Head of caudate nucleus (tissue), 42 donors: ENCODE results near the gene SNX33.
A peak's percentile ranks its signal among the peaks of the same experiment; 100 is the strongest.

Source experiments
- DNase-seq, 42 donors: peaks; one replicate each; pipeline versions ENCODE4 v3.0.0 to v3.0.0-alpha.2; 2020 to 2021; ENCODE audit warnings: mixed read lengths in 7 of 42
- intact Hi-C: fragments of 100-400 bp; cut with DNase I; formaldehyde crosslinking; loops from one replicate; pipeline ENCODE4 v1.15.0; 2022

SNX33 gene

DNA sequence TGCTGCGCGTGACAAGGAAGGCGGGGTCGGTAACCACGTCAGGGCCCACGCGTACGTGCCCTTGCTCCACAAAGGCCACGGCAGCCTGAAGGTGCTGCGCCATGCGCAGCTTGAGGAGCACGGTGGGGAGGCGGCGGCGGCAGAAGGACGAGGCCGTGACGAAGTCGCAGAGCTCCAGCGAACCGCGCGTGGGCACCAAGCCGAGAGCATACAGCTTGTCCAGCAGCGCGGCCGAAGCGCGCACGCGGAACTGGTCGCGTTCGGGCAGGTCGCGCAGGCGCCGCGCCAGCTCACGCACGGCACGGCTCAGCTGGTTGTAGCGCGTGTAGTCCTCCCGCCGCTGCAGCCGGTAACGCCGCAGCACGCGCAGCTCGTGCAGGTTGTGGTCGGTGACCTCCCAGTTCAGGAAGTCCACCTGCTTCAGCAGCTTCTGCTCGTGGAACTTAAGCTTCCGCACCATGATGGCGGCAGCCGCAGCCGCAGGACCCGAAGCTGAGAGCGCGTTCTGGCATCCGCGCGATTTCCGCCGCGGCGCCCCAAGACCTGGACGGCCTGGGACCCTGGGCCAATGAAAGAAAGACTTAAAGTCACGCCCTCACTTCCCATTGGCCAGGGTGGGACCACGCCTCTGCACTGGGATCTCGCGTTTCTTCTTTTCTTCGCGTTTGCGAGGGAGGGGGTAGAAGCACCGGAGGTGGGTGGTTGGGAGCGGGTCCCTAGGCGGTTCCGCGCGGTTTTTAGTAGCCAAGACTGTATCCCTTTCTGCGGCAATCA lies 7.8 kb upstream of the SNX33 start, which contains the start of gene IMP3:
IMP3 (minus strand) TSS at position 516 of the 774 bp plus-strand sequence; CDS start at position 460, 56 bp downstream.
- intact Hi-C loops, result loop anchor here (10.0 kb wide), 2 partner anchors 185 to 275 kb away; partner anchors contain the start of genes MAN2C1 and SIN3A
- peak; percentile 93 to 99 (median 97) for DNase-seq

DNA sequence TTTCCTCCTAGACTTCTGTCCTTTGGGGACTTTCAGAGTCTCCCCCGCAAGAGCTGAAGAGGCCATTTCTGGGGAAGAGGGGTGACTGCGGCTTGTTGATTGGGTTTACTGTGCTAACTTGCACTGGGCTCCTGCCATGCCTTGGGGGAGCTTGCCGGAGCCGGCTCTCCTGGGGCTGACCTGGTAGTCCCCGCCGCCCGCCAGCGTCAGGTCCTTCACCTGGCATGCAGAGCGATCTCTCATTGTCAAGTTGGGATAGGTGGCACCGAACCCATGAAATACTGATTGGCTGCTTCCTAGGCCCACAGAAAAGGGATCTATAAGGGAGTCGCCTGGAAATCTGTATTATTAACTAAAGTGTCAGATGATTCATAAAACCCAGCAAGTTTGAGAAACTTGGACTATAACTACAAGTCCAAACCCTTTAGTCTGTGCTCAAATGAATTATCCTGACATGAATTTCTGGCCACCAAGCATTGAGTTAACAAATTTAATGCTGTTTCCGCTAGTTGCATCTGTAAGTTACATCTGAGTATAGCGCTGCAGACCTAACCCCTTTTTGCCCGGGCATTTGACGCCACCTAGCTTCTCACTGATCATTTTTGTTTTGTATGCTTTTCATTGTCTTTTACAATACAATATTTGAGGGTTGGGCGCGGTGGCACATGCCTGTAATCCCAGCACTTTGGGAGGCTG lies 7.1 kb upstream of the SNX33 start:
- intact Hi-C loops, result loop anchor here (10.0 kb wide), 2 partner anchors 186 to 276 kb away; partner anchors contain the start of genes MAN2C1 and SIN3A
- peak in 22 of 42 donors; percentile 21 to 66 (median 41) for DNase-seq

DNA sequence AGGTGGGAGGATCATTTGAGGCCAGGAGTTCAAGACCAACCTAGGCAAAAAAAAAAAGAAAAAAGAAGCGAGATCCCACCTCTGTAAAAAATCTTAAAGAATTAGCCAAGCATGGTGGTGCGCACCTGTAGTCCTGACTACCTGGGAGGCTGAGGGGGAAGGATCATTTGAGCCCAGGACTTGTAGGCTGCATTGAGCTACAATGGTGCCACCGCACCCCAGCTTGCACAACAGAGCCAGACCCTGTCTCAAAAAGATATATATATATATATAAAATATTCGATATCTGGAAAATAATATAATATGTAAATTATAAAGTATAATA lies 6.6 kb upstream of the SNX33 start:
- intact Hi-C loops, result loop anchor here (10.0 kb wide), 2 partner anchors 186 to 276 kb away; partner anchors contain the start of genes MAN2C1 and SIN3A
- no peak for DNase-seq

DNA sequence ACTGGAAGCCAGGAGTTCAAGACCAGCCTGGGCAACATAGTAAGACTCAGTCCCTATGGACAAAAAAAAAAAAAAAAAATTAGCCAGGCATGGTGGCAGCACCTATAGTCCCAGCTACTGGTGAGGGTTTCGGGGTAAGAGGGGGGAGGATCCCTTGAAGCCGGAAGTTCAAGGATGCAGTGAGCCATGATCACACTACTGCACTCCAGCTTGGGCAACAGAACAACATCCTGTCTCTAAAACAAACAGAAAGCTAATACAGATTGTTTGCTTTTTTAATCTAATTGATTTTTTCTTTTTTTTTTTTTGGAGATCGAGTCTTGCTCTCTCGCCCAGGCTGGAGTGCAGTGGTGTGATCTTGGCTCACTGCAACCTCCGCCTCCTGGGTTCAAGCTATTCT lies 6.1 kb upstream of the SNX33 start:
- intact Hi-C loops, result loop anchor here (10.0 kb wide), 2 partner anchors 187 to 277 kb away; partner anchors contain the start of genes MAN2C1 and SIN3A
- no peak for DNase-seq

DNA sequence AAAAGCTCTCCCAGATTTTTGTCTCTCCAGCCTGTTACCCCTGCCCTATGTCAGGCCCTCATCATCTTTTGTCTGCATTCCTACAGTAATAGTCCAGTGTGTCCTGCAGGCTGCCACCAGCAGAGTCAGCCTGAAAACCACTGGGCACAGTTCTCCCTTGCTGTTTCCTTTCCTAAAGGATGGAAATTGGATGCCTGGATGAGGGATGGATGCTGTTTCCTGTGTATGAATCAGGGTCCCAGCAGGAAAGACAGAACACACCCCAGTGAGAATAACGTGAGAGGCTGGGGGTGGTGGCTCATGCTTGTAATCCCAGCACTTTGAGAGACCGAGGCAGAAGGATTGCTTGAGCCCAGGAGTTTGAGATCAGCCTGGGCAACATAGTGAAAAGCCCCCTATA lies 3.3 kb upstream of the SNX33 start:
- DNase-seq, result no peak
- intact Hi-C loops, result loop anchor here (10.0 kb wide), 2 partner anchors 190 to 280 kb away; partner anchors contain the start of genes MAN2C1 and SIN3A

DNA sequence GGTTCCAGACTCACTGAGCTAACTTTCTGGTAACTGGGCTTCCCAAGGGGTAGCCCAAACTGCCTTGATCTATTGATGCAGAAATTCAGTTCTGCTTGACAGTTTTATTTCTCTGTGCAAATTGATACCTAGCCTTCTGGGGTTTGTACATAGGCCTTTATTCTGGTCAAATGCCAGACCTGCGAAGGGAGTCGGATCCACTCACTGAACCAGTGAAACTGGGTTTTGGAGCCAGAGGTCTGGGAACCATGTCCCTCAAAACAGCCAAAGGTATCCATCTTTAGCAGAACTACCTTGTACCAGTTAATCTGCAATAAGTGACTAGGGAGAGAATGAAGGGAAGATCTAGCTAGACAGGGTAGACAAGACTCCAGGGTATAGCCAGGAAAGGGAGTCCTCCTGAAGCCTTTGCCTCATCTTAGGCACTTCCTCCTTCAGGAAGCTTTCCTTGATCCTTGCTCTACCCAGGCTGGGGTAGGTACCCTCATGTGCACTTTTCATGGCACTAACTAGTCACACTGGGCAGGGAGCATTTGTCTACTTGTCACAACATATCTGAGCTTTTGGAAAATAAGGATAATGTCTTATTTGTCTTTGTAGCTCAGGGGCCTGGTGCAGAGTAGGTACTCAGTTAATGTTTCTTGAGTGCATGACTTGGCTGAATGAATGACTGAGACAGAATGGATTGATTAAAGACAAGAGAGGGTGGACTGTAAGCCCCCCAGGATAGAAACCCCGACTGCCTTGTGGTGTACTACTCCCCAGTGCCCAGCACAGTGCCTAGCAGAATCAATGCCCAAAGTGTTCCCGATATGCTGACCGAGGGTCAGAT lies 1.4 kb upstream of the SNX33 start:
- DNase-seq, result no peak

DNA sequence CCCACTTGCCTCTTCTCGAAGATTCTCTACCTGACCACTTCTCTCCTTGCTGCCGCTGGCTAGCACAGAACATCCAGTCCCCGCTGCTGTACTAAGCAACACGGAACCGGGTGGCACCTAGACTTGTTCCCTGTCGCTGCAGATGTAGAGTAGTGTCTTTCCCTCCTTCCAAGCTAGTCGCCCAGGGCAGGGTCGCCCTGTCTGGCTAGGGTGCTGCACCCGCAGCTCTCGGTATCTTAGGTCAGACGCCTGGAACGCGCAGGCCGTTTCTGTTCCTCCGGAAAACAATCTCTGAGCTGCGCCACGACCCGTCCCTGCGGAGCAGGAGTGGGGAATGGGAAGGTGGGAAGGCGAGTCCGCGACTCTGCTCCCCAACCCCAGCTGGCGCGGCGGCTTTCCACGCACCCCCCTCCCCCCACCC lies 758 bp upstream of the SNX33 start:
- intact Hi-C loops, result loop anchor here (10.0 kb wide), 2 partner anchors 192 to 282 kb away; partner anchors contain the start of genes MAN2C1 and SIN3A
- peak in 6 of 42 donors; percentile 12 to 39 (median 25) for DNase-seq

More for the DNA sequence above, 1.4 kb upstream of the SNX33 start:
- intact Hi-C loops, result loop anchor here (10.0 kb wide), 2 partner anchors 192 to 282 kb away; partner anchors contain the start of genes MAN2C1 and SIN3A

DNA sequence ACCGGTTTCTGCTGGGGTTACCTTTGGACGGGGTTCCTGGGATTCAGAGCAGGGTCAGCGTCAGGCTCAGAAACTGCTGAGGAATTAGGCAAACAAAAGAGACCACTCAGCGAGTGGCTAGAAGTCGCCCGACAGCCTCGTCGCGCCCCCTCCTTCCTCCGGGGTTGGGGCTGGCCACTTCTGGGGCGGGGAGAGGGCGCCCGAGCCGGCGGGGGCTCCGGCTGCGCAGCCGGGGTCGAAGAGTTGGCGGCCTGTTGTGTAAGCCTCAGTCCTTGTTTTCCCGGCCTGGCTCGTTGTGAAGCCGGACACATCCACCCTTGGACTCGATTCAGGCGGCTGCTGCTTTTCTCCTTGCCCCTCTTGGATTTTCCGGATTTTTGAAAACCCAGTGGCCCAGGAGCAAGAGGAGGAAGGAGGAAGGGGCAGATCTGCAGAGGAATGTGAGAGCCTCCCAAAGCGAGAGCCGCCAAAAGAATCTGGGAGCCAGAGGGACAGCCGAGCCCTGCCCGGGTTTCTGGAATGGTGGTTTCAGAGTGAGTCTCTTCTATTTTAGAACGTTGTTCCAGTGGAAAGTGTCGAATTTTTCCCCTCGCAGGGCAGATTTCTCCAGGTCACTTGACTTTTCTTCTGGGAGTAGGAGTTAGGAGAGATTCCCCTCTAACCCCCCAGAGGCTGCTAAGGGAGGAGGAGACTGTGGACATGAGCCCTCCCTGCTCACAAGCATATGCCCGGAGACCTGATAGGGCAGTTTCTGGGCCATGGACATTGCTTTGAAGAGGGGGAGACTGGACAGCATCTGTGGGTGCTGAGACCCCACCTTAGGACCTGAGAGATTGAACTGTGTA lies 666 bp downstream of the SNX33 start:
- intact Hi-C loops, result loop anchor here (10.0 kb wide), 2 partner anchors 194 to 284 kb away; partner anchors contain the start of genes MAN2C1 and SIN3A
- DNase-seq, result peak in 32 of 42 donors; percentile 20 to 75 (median 46)

DNA sequence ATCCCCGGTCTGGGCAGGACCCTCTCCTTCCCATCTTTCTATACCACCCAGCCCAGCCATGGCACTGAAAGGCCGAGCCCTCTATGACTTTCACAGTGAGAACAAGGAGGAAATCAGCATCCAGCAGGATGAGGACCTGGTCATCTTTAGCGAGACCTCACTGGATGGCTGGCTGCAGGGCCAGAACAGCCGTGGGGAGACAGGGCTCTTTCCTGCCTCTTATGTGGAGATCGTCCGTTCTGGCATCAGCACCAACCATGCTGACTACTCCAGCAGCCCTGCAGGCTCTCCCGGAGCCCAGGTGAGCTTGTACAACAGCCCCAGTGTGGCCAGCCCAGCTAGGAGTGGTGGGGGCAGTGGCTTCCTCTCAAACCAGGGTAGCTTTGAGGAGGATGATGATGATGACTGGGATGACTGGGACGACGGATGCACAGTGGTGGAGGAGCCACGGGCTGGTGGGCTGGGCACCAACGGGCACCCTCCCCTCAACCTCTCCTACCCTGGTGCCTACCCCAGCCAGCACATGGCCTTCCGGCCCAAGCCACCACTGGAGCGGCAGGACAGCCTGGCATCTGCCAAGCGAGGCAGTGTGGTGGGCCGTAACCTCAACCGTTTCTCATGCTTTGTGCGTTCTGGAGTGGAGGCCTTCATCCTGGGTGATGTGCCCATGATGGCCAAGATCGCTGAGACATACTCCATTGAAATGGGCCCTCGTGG lies 1.5 kb downstream of the SNX33 start:
- intact Hi-C loops, result loop anchor here (10.0 kb wide), 2 partner anchors 194 to 284 kb away; partner anchors contain the start of genes MAN2C1 and SIN3A
- DNase-seq, result no peak

DNA sequence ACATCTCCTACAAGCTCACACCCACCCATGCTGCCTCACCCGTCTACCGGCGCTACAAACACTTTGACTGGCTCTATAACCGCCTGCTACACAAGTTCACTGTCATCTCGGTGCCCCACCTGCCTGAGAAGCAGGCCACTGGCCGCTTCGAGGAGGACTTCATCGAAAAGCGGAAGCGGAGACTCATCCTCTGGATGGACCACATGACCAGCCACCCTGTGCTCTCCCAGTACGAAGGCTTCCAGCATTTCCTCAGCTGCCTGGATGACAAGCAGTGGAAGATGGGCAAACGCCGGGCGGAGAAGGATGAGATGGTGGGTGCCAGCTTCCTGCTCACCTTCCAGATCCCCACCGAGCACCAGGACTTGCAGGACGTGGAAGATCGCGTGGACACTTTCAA lies 2.1 kb downstream of the SNX33 start:
- intact Hi-C loops, result loop anchor here (10.0 kb wide), 2 partner anchors 195 to 285 kb away; partner anchors contain the start of genes MAN2C1 and SIN3A
- no peak for DNase-seq

DNA sequence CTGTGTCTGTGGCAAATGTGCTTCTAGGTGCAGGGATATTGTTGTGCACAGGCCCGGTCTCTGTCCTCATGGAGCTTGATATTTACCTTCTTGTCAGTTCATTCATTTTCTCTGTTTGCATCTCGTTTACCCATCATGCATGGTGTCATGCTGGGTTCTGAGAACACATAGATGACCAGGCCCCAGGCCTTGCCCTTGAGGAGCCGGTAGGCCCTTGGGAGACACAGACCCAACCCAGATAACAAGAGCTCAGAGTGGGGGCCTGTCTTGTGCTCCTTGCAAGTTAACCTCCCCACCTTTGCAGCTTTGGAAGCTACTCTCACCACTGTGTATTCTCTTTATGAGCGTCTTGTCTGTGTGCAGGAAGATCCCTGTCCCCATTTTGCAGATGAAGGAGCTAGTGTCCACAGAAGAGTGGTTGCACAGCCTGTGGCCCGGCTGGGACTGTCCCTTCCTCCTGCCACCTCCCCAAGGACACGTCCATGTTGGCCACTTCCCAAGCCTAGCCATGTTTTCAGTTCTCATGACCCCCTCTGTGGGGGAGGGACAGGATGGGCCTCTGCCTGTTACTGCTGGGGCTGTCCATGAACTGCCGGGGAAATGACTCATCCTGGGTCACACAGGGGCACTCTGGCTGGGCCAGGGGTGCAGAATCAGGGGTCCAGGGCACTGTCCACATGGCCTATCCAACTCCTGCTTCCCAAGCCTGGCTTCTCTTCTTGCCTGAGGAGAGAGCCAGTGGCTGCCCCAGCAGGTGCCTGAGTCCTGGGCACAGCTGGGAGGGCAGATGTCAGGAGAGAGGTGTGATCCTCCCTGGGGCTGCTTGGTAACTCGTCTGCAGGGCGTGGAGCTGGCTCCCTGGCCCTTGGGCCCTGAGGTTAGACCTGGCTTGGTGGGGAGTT lies 3.4 kb downstream of the SNX33 start:
- intact Hi-C loops, result no loop called here
- DNase-seq, result no peak

DNA sequence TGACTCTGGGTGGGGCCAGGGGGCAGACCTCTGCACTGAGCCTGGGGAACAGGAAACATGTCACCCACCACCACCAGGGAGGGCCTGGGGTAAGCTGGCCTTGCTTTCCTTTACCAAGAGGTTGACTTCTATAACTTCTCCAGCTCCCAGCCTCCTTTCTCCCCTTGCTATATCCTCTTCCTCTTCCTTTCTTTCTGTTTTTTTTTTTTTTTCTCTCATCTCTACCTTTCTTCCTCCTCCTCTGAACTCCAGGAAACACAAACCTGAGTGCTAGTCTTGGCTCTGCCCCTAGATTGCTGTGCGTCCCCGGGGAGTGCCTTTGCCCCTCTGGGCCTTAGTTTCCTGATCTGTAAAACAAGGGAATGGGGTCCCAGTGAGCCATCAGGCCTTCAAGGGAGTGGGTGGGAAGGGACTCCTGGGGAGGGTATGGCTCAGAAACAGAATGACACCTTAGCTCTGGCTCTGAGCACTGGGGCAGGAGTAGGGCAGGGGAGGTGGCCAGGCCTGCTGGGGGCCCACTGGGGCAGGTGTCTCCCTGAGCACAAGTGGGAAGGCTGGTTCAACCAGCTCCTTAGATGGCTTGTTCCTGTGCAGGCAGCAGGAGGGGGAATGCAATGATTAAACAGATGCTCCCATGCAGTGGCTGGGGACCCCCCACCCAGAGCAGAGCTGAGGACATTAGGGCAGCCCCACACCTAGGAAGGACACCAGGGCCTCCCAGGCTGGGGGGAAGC lies 4.3 kb downstream of the SNX33 start:
- DNase-seq, result no peak
- intact Hi-C loops, result no loop called here

DNA sequence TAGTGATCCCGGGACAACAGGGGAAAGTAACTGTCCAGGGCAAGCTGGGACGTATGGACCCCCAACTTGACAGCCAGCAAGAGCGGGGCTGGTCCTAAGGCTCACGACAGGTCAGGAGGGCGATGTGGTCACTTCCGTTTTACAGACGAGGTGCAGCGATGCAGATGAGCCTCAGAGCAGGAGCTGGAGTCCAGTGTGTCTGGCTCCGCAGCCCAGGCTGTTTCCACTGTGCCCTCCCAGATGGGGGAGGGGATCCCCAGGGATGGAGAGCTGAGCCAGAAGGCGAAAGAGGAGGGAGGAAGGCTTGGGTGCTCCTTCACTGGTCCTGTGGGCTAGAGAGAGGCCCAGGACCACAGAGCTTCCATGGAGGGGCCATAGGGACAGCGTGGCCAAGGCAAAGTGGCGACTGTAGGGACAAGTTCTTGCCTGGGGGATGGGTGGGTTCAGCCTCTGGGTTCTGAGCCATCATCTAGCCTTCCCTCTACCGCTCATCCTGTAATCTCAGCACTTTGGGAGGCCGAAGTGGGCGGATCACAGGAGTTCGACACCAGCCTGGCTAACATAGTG lies 5.7 kb downstream of the SNX33 start:
- intact Hi-C loops, result no loop called here
- DNase-seq, result no peak

DNA sequence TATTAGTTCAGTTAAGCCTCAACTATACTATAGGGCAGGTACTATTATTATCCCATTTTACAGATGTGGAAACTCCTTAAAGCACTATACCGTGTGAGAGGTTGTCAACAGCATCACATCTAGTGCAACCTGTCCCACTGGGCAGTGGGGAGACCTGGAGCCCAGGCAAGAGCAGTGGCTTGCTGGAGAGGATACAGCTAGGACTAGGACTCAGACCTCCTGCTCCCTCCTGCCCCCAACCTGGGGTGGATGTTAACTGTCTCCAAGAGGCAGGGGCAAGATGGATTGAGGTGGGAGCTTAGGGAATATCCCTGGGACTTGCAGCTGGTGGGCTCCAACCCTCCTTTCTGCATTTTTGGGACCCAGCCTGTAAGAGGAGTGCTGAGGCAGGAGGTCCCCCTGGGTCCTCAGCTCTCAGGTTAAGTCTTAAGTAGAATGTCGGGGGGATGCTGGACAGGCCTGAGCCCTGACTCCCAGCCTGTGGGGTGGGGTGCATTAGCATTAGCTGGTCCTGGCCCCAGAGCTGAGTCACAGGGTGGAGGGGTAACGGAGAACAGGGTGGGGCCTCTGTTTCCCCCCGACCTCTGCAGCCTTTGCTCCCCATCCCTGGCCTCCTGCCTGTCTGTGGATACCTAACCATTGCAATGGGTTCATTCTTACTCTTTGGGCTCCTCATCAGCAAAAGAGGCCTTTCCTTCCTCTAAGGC lies 6.6 kb downstream of the SNX33 start:
- no peak for DNase-seq
- intact Hi-C loops, result no loop called here
